Measurements from ENCODE around the gene GRM8.
"Not testable (repeated sequence)": the region's sequence is repeated elsewhere in the genome, so short reads cannot be mapped to it uniquely, and the experiment has no call there.

GRM8 gene

GRCh38 chr7:126842451-126842850, 410.3 kb downstream of the GRM8 start:
- no peak for DNase-seq (ENCODE audit: insufficient read length, low spot score)
- FAIRE-seq, result no peak

DNA sequence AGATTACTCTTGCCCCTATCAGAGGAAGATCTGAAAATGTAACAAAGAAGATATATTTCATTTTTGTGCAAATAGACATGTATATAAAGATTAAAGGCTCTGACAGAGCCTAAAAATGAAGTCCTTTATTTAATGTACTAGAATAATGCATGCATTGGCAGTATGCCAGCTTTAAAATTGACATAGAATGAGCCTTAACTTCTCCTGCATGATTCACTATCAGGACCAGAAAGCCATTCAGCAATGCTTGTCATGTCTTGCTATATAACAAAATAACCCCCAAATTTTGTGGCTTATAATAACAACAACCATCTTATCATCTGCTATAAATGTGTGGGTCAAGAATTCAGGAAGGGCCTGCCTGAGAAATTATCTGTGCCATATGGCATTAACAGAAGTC, 411.9 kb downstream of the GRM8 start:
- FAIRE-seq, result no peak
- no peak for DNase-seq (ENCODE audit: insufficient read length, low spot score)

DNA sequence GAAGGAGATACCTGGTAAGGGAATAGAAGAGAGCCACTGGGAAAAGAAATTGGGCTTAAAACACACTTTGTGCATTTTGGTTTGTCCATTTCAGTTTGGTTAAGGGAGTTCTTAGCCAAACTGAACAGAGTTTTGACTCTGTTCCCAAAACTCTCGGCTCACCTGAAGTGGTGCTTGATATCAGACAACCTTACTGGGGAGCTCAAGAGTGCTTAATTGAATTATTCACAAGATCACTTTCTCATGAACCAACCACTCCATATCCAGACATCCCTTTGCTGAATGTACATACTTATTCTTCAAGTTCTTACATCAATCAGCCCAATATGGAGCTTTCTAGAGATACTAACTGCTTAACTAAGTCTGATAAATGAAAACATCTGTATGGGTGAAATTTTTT, 413.1 kb downstream of the GRM8 start:
- FAIRE-seq, result no peak
- DNase-seq (ENCODE audit: insufficient read length, low spot score), result no peak

DNA sequence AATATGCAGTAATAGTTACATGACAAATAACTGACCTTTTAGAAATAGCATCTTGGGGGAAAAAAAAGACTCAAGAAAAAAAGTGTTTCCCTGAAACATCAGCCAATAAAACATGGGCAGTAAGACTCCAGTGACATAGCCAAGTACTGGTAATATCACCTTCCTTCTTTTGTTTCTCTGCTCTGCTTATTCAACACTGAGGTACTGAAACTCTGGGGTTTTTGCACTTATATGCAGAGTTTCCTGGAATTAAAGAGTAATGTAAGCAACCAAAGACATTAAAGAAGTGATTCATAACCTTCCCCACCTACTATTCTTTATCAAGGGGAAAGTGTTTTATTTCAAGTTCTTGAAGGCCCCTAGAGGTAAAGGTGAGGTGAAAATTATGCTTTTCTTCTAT, 414.5 kb downstream of the GRM8 start:
- no peak for DNase-seq (ENCODE audit: insufficient read length, low spot score)
- no peak for FAIRE-seq

- FAIRE-seq; DNase-seq (ENCODE audit: insufficient read length, low spot score): not testable (repeated sequence)
These were observed 421.5 kb downstream of the GRM8 start for GRCh38 chr7:126831241-126831640.

DNA sequence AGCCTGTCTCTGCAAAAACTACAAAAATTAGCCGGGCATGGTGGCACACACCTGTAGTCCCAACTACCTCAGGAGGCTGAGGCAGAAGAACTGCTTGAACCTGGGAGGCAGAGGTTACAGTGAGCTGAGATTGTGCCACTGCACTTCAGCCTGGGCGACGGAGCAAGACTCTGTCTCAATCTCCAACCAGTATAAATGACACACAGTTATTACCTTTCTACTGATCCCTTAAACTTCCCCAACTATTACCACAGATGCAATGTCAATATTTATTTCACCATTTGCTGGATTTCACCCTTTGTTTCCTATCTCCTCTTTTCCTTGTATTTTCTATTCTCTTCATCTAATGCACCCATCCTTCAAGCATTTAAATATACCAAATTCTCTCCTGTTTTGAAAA, 431.8 kb downstream of the GRM8 start:
- FAIRE-seq (no peak), DNase-seq (ENCODE audit: insufficient read length, low spot score) (no peak)

DNA sequence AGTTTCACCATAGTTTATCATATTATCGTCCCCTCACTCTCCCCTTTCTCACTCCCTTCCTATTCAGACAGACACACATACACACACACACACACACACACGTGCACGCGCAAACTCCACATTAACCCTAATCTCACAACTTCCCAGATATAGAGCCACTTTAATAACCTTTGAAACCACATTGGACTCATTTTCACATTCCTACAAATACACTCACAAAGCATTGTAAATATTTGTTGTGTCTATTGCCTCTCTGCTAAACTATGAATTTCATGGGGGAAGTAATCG, 433.6 kb downstream of the GRM8 start:
- no peak for FAIRE-seq
- no peak for DNase-seq (ENCODE audit: insufficient read length, low spot score)

DNA sequence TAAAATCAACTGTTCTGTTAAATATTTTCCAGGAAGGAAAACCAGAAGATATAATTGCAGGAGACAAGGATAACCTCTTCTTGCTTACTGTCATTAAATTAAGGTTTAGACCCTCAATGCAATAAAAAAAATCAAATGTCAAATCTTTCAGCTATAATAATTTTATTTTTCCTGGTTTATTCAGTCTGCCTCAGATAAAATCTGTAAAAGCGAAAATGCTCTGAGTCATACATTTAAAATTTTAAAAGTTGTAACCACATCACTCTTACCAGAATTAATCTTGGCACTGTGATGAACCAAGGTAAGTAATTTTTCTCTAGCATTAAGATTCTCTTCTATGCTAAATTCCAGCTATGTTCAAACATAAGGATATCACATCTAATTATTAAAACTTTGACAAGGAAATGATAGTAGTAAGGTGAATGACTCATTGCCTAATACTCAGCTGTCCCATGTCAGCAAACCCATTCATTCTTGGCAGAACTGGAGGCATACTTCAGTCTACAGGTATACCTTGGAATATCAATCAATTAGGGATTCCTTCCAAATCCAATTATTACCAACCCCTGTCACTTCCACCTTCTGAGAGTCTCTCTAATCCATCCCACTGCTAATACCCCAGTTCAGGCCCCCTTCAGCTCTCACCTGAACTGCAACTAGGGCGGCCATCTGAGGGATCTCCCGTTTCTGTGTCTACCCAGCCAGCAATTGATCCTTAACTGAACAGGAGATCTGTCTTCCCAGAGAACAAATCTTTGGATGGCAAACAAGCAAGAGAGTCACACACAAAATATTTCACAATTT, 434.1 kb downstream of the GRM8 start:
- DNase-seq (ENCODE audit: insufficient read length, low spot score) (no peak), FAIRE-seq (no peak)

DNA sequence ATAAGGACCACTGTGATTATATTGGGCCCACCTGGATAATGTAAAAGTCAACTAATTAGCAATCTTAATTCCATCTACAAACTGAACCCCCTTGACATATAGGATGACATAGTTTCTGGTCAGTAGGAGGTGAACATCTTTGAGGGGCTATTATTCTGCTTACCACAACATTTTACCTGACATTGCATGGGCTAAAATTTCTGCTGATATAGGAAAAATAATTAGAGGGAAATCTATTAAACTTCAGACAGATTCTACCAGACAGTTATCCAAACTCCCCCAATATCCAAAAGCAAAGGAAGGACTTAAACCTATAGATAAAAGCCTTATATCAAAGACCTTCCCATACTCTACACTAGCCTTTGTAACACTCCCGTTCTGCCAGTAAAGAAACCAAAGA, 443.6 kb downstream of the GRM8 start:
- DNase-seq (ENCODE audit: insufficient read length, low spot score) (no peak), FAIRE-seq (no peak)

DNA sequence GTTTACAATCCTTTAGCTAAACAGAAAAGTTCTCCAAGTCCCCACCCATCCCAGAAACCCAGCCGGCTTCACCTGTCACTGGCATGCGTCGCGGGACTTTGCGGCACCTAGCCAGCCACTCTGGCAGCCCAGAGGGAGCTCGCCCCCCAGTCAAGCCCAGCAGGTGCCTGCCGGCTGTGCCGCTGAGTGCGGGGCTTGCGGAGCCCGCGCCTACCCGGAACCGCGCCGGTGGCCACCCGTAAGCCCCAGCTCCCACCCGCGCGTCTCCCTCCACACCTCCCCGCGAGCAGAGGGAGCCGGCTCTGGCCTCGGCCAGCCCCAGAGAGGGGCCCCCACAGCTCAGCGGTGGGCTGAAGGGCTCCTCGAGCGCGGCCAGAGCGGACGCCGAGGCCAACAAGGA, 446.1 kb downstream of the GRM8 start:
- FAIRE-seq, result no peak

DNA sequence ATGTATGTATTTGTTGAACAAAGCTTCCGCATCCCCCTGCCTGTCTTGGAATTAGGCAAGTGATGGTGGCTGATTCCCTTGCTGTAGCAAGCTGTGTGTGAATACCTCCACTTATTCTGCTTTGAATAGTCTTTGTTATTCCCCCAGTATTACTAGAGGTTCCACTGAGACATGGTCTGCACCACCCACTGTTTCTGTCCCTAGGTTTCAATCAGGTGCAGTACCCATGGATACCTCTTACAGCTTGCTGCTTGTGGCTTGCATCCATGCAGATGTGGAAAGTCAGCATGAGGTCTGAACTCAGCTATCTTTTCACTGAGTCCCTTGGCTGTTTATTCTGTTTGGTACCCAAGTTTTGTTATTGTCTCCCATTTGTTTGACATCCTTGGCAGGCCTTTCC, 447.4 kb downstream of the GRM8 start:
- FAIRE-seq (no peak), DNase-seq (ENCODE audit: insufficient read length, low spot score) (no peak)

More for the DNA sequence above, 446.1 kb downstream of the GRM8 start:
- no peak for DNase-seq (ENCODE audit: insufficient read length, low spot score)

GRCh38 chr7:126804604-126805003, 448.1 kb downstream of the GRM8 start:
- FAIRE-seq (no peak), DNase-seq (ENCODE audit: insufficient read length, low spot score) (no peak)

DNA sequence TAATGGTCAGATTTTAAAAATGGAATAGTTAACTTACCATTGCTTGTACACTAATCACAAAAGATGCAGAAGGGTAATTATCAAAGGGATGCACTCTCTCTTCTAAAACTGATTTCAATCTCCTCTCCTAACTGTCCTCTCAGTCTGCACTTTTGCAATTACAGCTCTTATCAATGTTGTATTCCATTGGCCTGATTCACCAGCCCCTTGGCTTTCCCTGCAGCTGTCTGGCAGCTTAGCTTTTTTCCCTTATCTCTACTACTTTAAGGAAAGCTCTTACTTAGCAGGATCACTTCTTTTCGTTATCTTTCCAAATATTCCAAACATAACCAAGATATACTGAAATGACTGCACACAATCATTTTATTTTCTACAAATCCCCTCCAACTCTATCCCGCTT, 448.8 kb downstream of the GRM8 start:
- no peak for DNase-seq (ENCODE audit: insufficient read length, low spot score)
- no peak for FAIRE-seq

DNA sequence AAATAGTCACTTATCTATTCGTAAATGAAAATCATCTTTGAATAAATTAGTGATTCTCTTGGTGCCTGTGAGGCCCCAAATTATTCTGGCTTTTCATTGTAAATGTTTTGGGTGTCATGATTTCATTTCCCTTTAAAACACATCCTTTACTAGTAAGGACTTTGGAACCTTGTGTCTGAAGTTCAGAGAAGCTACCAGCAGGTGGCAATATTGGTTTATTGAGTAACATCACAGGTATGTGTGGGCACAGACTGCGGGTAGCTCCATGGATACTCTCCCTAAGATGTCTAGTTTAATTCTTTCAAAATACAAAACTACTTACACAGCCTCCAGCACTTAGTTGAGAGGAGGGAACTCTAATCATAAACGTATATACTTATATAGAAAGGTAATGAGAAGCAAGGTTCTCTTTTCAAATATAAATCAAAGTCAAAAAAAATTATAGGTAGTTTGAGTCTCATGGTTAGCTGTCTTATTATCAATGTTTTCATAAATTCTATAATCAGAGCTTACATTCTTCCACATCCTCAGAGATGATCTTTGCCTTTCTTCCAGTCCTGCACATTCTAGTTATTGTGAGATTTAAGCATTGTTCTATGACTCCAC, 449.6 kb downstream of the GRM8 start:
- FAIRE-seq (no peak), DNase-seq (ENCODE audit: insufficient read length, low spot score) (peak; percentile 9)

DNA sequence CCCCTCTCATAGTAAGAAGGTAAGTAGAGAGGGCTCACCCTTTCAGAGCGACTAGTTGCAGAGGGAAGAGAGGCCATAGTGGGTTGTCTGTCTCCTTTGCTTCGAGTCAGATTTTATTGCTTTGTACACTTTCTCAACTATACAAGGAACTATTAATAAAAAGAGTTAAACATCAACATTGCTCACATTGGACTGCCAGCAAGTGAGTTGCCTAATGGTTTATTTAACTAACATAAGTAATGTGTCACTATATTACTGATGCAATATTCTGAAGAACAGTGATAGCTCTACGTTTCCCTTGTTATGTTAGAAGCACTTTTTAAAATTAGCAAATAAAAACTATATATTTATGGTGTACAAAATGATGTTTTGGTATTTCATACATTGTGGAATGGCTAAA, 451.0 kb downstream of the GRM8 start:
- no peak for FAIRE-seq
- no peak for DNase-seq (ENCODE audit: insufficient read length, low spot score)

- FAIRE-seq, result no peak
- no peak for DNase-seq (ENCODE audit: insufficient read length, low spot score)
These were observed 453.2 kb downstream of the GRM8 start for GRCh38 chr7:126799541-126799940.

DNA sequence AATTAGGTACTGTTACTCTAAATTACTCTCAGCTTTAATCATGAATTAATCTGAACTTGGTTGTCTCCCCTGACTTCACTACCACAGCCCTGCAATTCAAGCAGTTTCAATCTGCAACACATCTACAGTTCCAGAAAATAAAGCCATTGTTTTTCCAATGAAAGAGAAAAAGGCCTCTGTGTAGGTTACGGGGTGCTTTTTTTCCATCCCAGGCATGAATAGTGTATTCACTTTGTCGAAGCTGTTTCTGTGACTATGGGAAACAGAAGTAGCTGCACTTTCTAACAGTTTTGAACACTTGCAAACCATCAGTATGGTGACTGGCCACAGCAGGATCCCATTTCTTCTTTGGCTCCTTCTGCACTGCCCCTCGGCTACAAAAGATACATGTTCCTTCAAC, 460.2 kb downstream of the GRM8 start:
- DNase-seq (ENCODE audit: insufficient read length, low spot score) (no peak), FAIRE-seq (no peak)

DNA sequence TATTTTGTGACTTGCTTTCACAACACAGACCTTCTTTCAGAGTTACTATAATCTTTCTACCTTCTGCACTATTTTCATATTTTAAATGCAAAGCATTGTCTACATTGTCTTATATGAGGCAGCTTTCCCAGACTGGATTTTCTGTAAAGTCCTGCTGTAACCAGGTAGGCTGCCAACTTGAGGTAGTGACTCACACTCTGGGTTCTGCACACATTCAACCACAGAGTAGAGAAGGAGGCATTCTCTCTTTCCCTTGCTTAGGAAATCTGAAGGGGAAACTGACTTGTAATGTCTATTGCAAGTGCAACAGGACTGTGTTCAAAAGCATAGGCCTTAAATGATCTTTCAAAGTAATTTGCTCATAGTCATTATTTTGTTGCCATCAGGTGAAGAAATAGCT, 461.4 kb downstream of the GRM8 start:
- no peak for FAIRE-seq
- DNase-seq (ENCODE audit: insufficient read length, low spot score), result no peak

DNA sequence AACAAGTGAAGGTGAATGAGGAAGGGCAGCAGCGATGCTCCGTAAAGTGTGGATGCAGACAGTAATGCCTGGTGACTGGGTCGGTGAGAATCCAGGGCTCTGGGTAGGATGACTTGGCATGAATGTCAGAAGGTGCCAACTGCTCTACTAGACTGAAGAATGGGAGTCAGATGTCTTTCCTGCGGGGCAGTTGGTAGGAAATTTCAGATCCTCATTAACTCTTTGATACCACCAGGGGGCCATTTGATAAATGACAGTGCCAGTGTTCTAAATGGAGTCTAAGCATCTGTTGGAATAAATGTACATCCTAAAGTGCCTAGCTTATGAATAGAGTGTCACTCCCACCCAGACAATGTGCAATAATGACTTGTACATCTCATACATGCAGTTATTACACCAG, 462.0 kb downstream of the GRM8 start:
- no peak for FAIRE-seq
- no peak for DNase-seq (ENCODE audit: insufficient read length, low spot score)

DNA sequence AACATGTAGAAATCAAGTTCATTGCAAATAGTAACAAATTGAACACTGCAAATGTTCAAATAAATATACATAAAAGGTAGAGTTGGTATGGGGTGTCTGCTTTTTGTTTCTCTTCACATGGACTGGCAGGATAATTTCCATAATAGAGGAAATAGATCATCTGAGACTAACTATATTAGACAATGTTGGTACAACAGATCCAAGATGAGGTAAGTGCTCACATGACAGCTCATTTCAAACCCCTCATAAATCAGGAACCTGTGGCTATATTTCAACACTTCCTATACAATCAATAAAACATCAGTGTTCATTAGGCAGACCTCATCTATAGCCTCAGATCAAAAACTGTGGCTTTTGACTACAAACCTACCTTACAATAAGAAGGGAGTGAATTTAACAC, 469.1 kb downstream of the GRM8 start:
- no peak for FAIRE-seq

GRCh38 chr7:126780993-126781392, 471.7 kb downstream of the GRM8 start:
- DNase-seq (ENCODE audit: insufficient read length, low spot score), result no peak
- FAIRE-seq, result no peak

More for the DNA sequence above, 469.1 kb downstream of the GRM8 start:
- DNase-seq (ENCODE audit: insufficient read length, low spot score), result no peak

DNA sequence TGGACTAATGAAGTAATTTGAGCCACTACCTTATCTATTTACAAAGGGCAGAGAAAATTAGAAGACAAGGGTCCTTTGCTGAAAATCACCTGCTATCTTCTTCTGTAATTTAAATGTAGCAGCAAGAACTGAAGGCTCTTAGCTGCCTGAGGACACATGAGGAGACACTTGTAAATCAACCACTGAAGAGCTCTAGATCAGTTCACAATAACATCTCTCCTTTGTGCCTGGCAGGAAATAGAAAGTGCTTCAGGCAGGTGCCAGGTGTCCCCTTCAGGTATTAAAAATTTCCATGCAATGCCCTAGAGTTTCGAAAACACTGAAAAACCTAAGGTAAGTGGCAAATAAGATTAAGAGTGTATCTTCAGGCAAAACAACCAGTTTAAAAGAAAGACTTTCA, 474.6 kb downstream of the GRM8 start:
- FAIRE-seq (no peak), DNase-seq (ENCODE audit: insufficient read length, low spot score) (no peak)

- no peak for FAIRE-seq
These were observed 476.2 kb downstream of the GRM8 start for GRCh38 chr7:126776498-126776897.

More at GRCh38 chr7:126776498-126776897, 476.2 kb downstream of the GRM8 start:
- no peak for DNase-seq (ENCODE audit: insufficient read length, low spot score)
